Fibroblast of lung (primary cell): ENCODE data around the gene PBLD. TPM values are rescaled to one million over a fixed set of nuclear protein-coding genes. Genes with fewer than 3 reads are reported as not detected.
"Not testable (repeated sequence)": the region's sequence is repeated elsewhere in the genome, so short reads cannot be mapped to it uniquely, and the experiment has no call there.

Experiments
- DNase-seq, 2 donors: peaks; one replicate each; pipeline versions ENCODE4 v3.0.0 to v3.0.0-alpha.2; 2010; ENCODE audit warnings: low read depth in 2 of 2
- H2AFZ ChIP-seq: 2 replicates; pipeline ENCODE4 v1.5.1; 2012; ENCODE audit warnings: low read length, control low read depth, inconsistent platforms
- H3K27ac ChIP-seq: 2 replicates; pipeline ENCODE4 v1.5.1; 2011; ENCODE audit warnings: low read length, control low read depth; ENCODE audit not compliant: insufficient read depth
- H3K27me3 ChIP-seq: 2 replicates; pipeline ENCODE4 v1.5.1; 2011; ENCODE audit warnings: mild to moderate bottlenecking, low read length; ENCODE audit not compliant: control insufficient read depth, insufficient read depth
- H3K36me3 ChIP-seq: 2 replicates; pipeline ENCODE4 v1.5.1; 2011; ENCODE audit warnings: low read length; ENCODE audit not compliant: control insufficient read depth, insufficient read depth
- H3K4me1 ChIP-seq: 2 replicates; pipeline ENCODE4 v1.5.1; 2011; ENCODE audit warnings: low read length; ENCODE audit not compliant: control insufficient read depth, insufficient read depth; ENCODE audit errors: extremely low read depth
- H3K4me2 ChIP-seq: 2 replicates; pipeline ENCODE4 v1.5.1; 2011; ENCODE audit warnings: low read length, control low read depth; ENCODE audit not compliant: insufficient read depth; ENCODE audit errors: extremely low read depth
- H3K4me3 ChIP-seq, 4 experiments: fragments of 200-600 bp in 1 of 4; sonication (generic) in 1 of 4; replicated peaks in 1 of 4; 2 replicates each; pipeline ENCODE4 v1.5.1; 2011 to 2016; ENCODE audit warnings: low read length in 4 of 4, low read depth in 3 of 4, mild to moderate bottlenecking in 3 of 4, control low read depth in 2 of 4, inconsistent platforms in 1 of 4, mixed read lengths in 1 of 4; ENCODE audit not compliant: insufficient read depth in 1 of 4; ENCODE audit errors: control extremely low read depth in 1 of 4
- H3K79me2 ChIP-seq: 2 replicates; pipeline ENCODE4 v1.5.1; 2012; ENCODE audit warnings: mild to moderate bottlenecking, low read length, inconsistent platforms; ENCODE audit not compliant: control insufficient read depth, insufficient read depth
- H3K9ac ChIP-seq: 2 replicates; pipeline ENCODE4 v1.5.1; 2011; ENCODE audit warnings: mild to moderate bottlenecking, low read length, control low read depth; ENCODE audit not compliant: insufficient read depth
- H3K9me3 ChIP-seq: 2 replicates; pipeline ENCODE4 v1.5.1; 2012; ENCODE audit warnings: low read depth, low read length; ENCODE audit not compliant: control insufficient read depth, insufficient read depth
- H4K20me1 ChIP-seq: 2 replicates; pipeline ENCODE4 v1.5.1; 2011; ENCODE audit warnings: low read length; ENCODE audit not compliant: control insufficient read depth, insufficient read depth; ENCODE audit errors: extremely low read depth
- CTCF ChIP-seq, 2 donors: IDR thresholded peaks in 1 of 2; conservative IDR thresholded peaks in 1 of 2; 1 replicate in 1 of 2; 2 replicates in 1 of 2; pipeline ENCODE4 v1.5.1; 2011 to 2012; ENCODE audit warnings: low read length in 2 of 2, control low read depth in 1 of 2, inconsistent platforms in 1 of 2, low read depth in 1 of 2, mild to moderate bottlenecking in 1 of 2
- EZH2 ChIP-seq: IDR thresholded peaks from 2 replicates; pipeline ENCODE4 v1.5.1; 2012; ENCODE audit warnings: low read length, control low read depth, mild to moderate bottlenecking; ENCODE audit errors: missing control alignments
- polyA plus RNA-seq, 2 donors: library from polyadenylated mRNA; depleted of rRNA in 1 of 2; stranded (reverse) in 1 of 2; unstranded in 1 of 2; fragments of >200 nt; gene quantifications; 2 replicates each; pipeline ENCODE4 v1.2.1, GENCODE V29; 2011 to 2012; ENCODE audit warnings: missing spikeins in 1 of 2
- total RNA-seq: library from RNA; depleted of rRNA; stranded (reverse); fragments of >200 nt; gene quantifications from 2 replicates; pipeline ENCODE4 v1.2.1, GENCODE V29; 2014

PBLD gene
- total and polyA plus RNA-seq, 2 donors (not counting 1 experiment from before 2014, with no cell fraction given), result 1.3 to 5.1 TPM

- no peaks in the 10 kb centered on the region for H3K79me2 ChIP-seq
- H3K27me3 ChIP-seq, result peaks cover 13% of the 10 kb centered on the region
- no peaks in the 10 kb centered on the region for H4K20me1 ChIP-seq
- no peak overlapping the region for H3K4me3 ChIP-seq
- H3K36me3 ChIP-seq, result no peaks in the 10 kb centered on the region
- H3K27ac ChIP-seq, result no peak overlapping the region
- no peak for TF ChIP-seq EZH2
- TF ChIP-seq CTCF (conservative IDR thresholded peaks at IDR 0.05 in 1 of 2, IDR thresholded peaks at IDR 0.05 in 1 of 2; ENCODE audit: low read depth in 1 of 2, low read length in 2 of 2), result no peak
- H2AFZ ChIP-seq, result no peak overlapping the region
- no peak for DNase-seq
- H3K9me3 ChIP-seq, result no peaks in the 10 kb centered on the region
- no peaks in the 10 kb centered on the region for H3K4me1 ChIP-seq
- no peak overlapping the region for H3K9ac ChIP-seq
- no peak overlapping the region for H3K4me2 ChIP-seq
Measured at GRCh38 chr10:68249297-68249696, 83.4 kb downstream of the PBLD start.

GRCh38 chr10:68247931-68248330 is 84.8 kb downstream of the PBLD start:
- Histone ChIP-seq H3K9me3 (no peaks in the 10 kb centered on the region), H3K4me3 (no peak overlapping the region), H3K79me2 (no peaks in the 10 kb centered on the region), H3K36me3 (no peaks in the 10 kb centered on the region), H3K4me1 (no peaks in the 10 kb centered on the region), H4K20me1 (no peaks in the 10 kb centered on the region), H3K4me2 (no peak overlapping the region), H2AFZ (no peak overlapping the region), H3K27ac (no peak overlapping the region), H3K27me3 (peaks cover 9% of the 10 kb centered on the region), H3K9ac (no peak overlapping the region)
- TF ChIP-seq CTCF (conservative IDR thresholded peaks at IDR 0.05 in 1 of 2, IDR thresholded peaks at IDR 0.05 in 1 of 2; ENCODE audit: low read depth in 1 of 2, low read length in 2 of 2), result no peak
- no peak for TF ChIP-seq EZH2
- no peak for DNase-seq

- H3K9ac ChIP-seq, H3K27me3 ChIP-seq, H3K4me1 ChIP-seq, H2AFZ ChIP-seq, DNase-seq, H3K27ac ChIP-seq, H3K9me3 ChIP-seq, H3K79me2 ChIP-seq, H3K36me3 ChIP-seq, H3K4me3 ChIP-seq, H4K20me1 ChIP-seq, H3K4me2 ChIP-seq: not testable (repeated sequence)
Measured at GRCh38 chr10:68246397-68246796, 86.3 kb downstream of the PBLD start.

GRCh38 chr10:68242051-68242450 is 90.7 kb downstream of the PBLD start:
- TF ChIP-seq EZH2 (no peak), CTCF (conservative IDR thresholded peaks at IDR 0.05 in 1 of 2, IDR thresholded peaks at IDR 0.05 in 1 of 2; ENCODE audit: low read depth in 1 of 2, low read length in 2 of 2) (no peak)
- Histone ChIP-seq H4K20me1 (no peaks in the 10 kb centered on the region), H3K9me3 (no peaks in the 10 kb centered on the region), H3K36me3 (no peaks in the 10 kb centered on the region), H3K9ac (no peak overlapping the region), H3K4me2 (no peak overlapping the region), H3K27ac (no peak overlapping the region), H2AFZ (no peak overlapping the region), H3K27me3 (peaks cover 2% of the 10 kb centered on the region), H3K4me1 (no peaks in the 10 kb centered on the region), H3K4me3 (no peak overlapping the region), H3K79me2 (no peaks in the 10 kb centered on the region)
- peak in 1 of 2 donors; percentile 62 for DNase-seq
